OCI-LY1 (cell line): ENCODE measurements around the gene DEPDC5.
"Not testable (repeated sequence)": the region's sequence is repeated elsewhere in the genome, so short reads cannot be mapped to it uniquely, and the experiment has no call there.

Experiments used
- H2AFZ ChIP-seq: fragments of 200-600 bp; sonication (generic), shearing (Covaris generic); 2 replicates; pipeline ENCODE4 v1.6.0; 2014; ENCODE audit warnings: antibody characterized with exemption, mild to moderate bottlenecking, low read length
- H3F3A ChIP-seq: fragments of 200-600 bp; sonication (generic), shearing (Covaris generic); 2 replicates; pipeline ENCODE4 v1.6.0; 2014; ENCODE audit warnings: mild to moderate bottlenecking, antibody characterized with exemption, low read length, moderate library complexity; ENCODE audit not compliant: insufficient read depth
- H3K27ac ChIP-seq: fragments of 200-600 bp; sonication (generic); 2 replicates; pipeline ENCODE4 v1.5.1; 2014; ENCODE audit warnings: low read length, mixed run types, mild to moderate bottlenecking, low read depth; ENCODE audit not compliant: poor library complexity, severe bottlenecking
- H3K27me3 ChIP-seq: fragments of 200-600 bp; sonication (generic); 2 replicates; pipeline ENCODE4 v1.6.0; 2014; ENCODE audit warnings: antibody characterized with exemption, mild to moderate bottlenecking, low read length, moderate library complexity; ENCODE audit not compliant: insufficient read depth
- H3K36me3 ChIP-seq: fragments of 200-600 bp; sonication (generic); 2 replicates; pipeline ENCODE4 v1.6.1; 2014; ENCODE audit warnings: mild to moderate bottlenecking, antibody characterized with exemption, low read length, moderate library complexity, mixed read lengths; ENCODE audit not compliant: insufficient read depth
- H3K4me1 ChIP-seq: fragments of 200-600 bp; sonication (generic); 2 replicates; pipeline ENCODE4 v1.5.1; 2014; ENCODE audit warnings: mild to moderate bottlenecking, low read length, moderate library complexity; ENCODE audit not compliant: insufficient read depth, severe bottlenecking
- H3K4me2 ChIP-seq: fragments of 200-600 bp; sonication (generic), shearing (Covaris generic); 2 replicates; pipeline ENCODE4 v1.6.1; 2014; ENCODE audit warnings: low read length
- H3K4me3 ChIP-seq: fragments of 200-600 bp; sonication (generic); 2 replicates; pipeline ENCODE4 v1.5.1; 2014; ENCODE audit warnings: low read length, low read depth, mild to moderate bottlenecking, mixed read lengths; ENCODE audit not compliant: poor library complexity, severe bottlenecking
- H3K79me2 ChIP-seq: fragments of 200-600 bp; shearing (Covaris generic); 2 replicates; pipeline ENCODE4 v1.6.1; 2016; ENCODE audit warnings: mixed run types, low read length, mixed read lengths; ENCODE audit not compliant: insufficient read depth
- H3K9ac ChIP-seq: fragments of 200-600 bp; sonication (generic), shearing (Covaris generic); 2 replicates; pipeline ENCODE4 v1.6.1; 2014; ENCODE audit warnings: mild to moderate bottlenecking, low read length, mixed read lengths
- H3K9me2 ChIP-seq: fragments of 200-600 bp; sonication (generic), shearing (Covaris generic); 2 replicates; pipeline ENCODE4 v1.6.1; 2014; ENCODE audit warnings: low read depth, mild to moderate bottlenecking, low read length, mixed read lengths
- H3K9me3 ChIP-seq: fragments of 200-600 bp; shearing (Covaris generic); 2 replicates; pipeline ENCODE4 v1.6.1; 2014; ENCODE audit warnings: low read length, mixed read lengths
- H4K20me1 ChIP-seq: fragments of 200-600 bp; sonication (generic), shearing (Covaris generic); 2 replicates; pipeline ENCODE4 v1.6.0; 2016; ENCODE audit warnings: mild to moderate bottlenecking, low read length; ENCODE audit not compliant: insufficient read depth
- CTCF ChIP-seq: fragments of 200-600 bp; sonication (generic), shearing (Covaris generic); IDR thresholded peaks from 2 replicates; pipeline ENCODE4 v1.5.1; 2017; ENCODE audit warnings: mild to moderate bottlenecking, antibody characterized with exemption, low read length, moderate library complexity, mixed read lengths
- EZH2 ChIP-seq: fragments of 200-600 bp; sonication (generic), shearing (Covaris generic); IDR thresholded peaks from 2 replicates; pipeline ENCODE4 v1.8.0; 2017; ENCODE audit warnings: borderline replicate concordance, mixed run types, mild to moderate bottlenecking, antibody characterized with exemption, low read length, moderate library complexity, mixed read lengths

DEPDC5 gene

DNA sequence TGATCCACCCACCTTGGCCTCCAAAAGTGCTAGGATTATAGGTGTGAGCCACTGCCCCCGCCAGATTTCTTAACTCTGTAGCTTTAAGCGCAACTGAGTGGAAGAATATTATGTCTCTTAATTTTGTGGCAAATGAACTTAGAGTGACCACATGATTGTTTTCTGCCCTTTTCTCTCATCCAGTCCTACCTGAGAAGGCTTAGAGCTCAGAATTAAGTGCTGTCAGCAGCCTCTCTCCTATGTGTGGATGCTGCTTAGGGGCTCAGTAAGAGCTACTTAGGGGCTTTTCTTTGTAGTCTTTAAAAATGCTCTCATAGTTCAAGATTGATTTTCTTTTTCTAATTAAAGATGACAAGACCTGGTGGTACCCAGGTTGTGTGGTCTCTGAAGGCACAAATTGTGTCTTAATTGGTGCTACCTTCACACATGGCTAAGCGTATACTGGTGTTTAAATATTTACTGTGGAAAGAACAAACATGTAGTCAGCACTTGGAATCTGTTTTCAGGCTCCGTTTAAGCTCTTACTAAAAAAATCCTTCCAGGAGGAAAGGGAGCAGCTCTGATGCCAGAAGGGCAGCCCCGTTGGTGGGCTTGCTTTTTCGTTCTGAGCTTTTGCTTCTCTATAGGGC, 59.3 kb downstream of the DEPDC5 start:
- H3K4me1 ChIP-seq, result no peaks in the 10 kb centered on the region
- H3F3A ChIP-seq, result no peaks in the 10 kb centered on the region
- no peak overlapping the region for H3K9ac ChIP-seq
- no peaks in the 10 kb centered on the region for H3K9me2 ChIP-seq
- no peak overlapping the region for H3K27ac ChIP-seq
- no peaks in the 10 kb centered on the region for H4K20me1 ChIP-seq
- no peak overlapping the region for H2AFZ ChIP-seq
- H3K4me2 ChIP-seq, result no peak overlapping the region
- H3K9me3 ChIP-seq, result no peaks in the 10 kb centered on the region
- H3K79me2 ChIP-seq, result no peaks in the 10 kb centered on the region
- TF ChIP-seq EZH2 (no peak), CTCF (no peak)
- peaks cover 84% of the 10 kb centered on the region for H3K36me3 ChIP-seq
- no peaks in the 10 kb centered on the region for H3K27me3 ChIP-seq
- no peak overlapping the region for H3K4me3 ChIP-seq

DNA sequence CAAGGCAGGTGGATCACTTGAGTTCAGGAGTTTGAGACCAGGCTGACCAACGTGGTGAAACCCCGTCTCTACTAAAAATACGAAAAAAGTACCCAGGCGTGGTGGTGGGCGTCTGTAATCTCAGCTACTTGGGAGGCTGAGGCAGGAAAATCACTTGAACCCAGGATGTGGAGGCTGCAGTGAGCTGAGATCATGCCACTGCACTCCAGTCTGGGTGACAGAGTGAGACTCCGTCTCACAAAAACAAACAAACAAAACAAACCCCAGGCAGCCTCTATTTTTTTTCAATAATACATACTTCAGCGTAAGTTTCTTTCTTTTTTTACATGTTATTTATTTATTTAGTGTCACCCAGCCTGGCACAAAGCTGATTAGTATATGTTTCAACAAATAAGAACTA, 60.1 kb downstream of the DEPDC5 start:
- H3K79me2 ChIP-seq, H3K4me2 ChIP-seq, H3K4me1 ChIP-seq, H3K27me3 ChIP-seq, H4K20me1 ChIP-seq, H2AFZ ChIP-seq, H3K27ac ChIP-seq, H3K9ac ChIP-seq, H3K9me3 ChIP-seq, H3K9me2 ChIP-seq, H3K4me3 ChIP-seq, H3F3A ChIP-seq: not testable (repeated sequence)
- peaks cover 92% of the 10 kb centered on the region for H3K36me3 ChIP-seq

- H3K9ac ChIP-seq, result no peak overlapping the region
- no peaks in the 10 kb centered on the region for H3K4me1 ChIP-seq
- no peaks in the 10 kb centered on the region for H4K20me1 ChIP-seq
- no peaks in the 10 kb centered on the region for H3F3A ChIP-seq
- H3K4me2 ChIP-seq, result no peak overlapping the region
- TF ChIP-seq EZH2 (no peak), CTCF (no peak)
- no peaks in the 10 kb centered on the region for H3K9me2 ChIP-seq
- no peak overlapping the region for H3K4me3 ChIP-seq
- no peaks in the 10 kb centered on the region for H3K27me3 ChIP-seq
- H2AFZ ChIP-seq, result no peak overlapping the region
- H3K36me3 ChIP-seq, result peaks cover 92% of the 10 kb centered on the region
- H3K9me3 ChIP-seq, result no peaks in the 10 kb centered on the region
- no peaks in the 10 kb centered on the region for H3K79me2 ChIP-seq
- no peak overlapping the region for H3K27ac ChIP-seq
These were observed 61.1 kb downstream of the DEPDC5 start for GRCh38 chr22:31814942-31815341.

GRCh38 chr22:31815383-31815814, 61.6 kb downstream of the DEPDC5 start:
- peaks cover 92% of the 10 kb centered on the region for H3K36me3 ChIP-seq
- H3K4me1 ChIP-seq, H3K9me3 ChIP-seq, H3K27me3 ChIP-seq, H3F3A ChIP-seq, H3K27ac ChIP-seq, H3K9ac ChIP-seq, H3K4me2 ChIP-seq, H2AFZ ChIP-seq, H3K4me3 ChIP-seq, H3K9me2 ChIP-seq, H4K20me1 ChIP-seq, H3K79me2 ChIP-seq: not testable (repeated sequence)
